Ovary (tissue), 3 donors: ENCODE results near the gene TMEM9.
"Not testable (repeated sequence)": the region's sequence is repeated elsewhere in the genome, so short reads cannot be mapped to it uniquely, and the experiment has no call there.

Experiments
- CTCF ChIP-seq, 3 donors: fragments of 450-650 bp in 2 of 3; fragments of 200-600 bp in 1 of 3; IDR thresholded peaks; one replicate each; pipeline versions ENCODE4 v1.5.1 to v1.8.0; 2016 to 2022; ENCODE audit warnings: antibody characterized with exemption in 3 of 3, mild to moderate bottlenecking in 1 of 3
- POLR2A ChIP-seq: fragments of 450-650 bp; IDR thresholded peaks from one replicate; pipeline ENCODE4 v1.6.1; 2017; ENCODE audit warnings: antibody characterized with exemption, mild to moderate bottlenecking, moderate library complexity
- donor health status: DM: no; HTN: no; CAD: no.

DNA sequence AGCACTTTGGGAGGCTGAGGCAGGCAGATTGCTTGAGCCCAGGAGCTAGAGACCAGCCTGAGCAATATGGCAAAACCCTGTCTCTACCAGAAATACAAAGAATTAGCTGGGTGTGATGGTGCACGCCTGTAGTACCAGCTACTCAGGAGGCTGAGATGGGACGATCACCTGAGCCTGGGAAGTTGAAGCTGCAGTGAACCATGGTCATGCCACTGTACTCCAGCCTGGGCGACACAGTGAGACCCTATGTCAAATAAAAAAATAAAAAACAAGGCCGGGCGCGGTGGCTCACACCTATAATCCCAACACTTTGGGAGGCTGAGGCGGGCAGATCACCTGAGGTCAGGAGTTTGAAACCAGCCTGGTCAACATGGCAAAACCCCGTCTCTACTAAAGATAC lies 8.8 kb upstream of the TMEM9 start:
- TF ChIP-seq CTCF (IDR thresholded peaks at IDR 0.05); POLR2A: not testable (repeated sequence)
